ENCODE measurements around the gene SCAPER.
"Not testable (repeated sequence)": the region's sequence is repeated elsewhere in the genome, so short reads cannot be mapped to it uniquely, and the experiment has no call there.

The SCAPER gene

DNA sequence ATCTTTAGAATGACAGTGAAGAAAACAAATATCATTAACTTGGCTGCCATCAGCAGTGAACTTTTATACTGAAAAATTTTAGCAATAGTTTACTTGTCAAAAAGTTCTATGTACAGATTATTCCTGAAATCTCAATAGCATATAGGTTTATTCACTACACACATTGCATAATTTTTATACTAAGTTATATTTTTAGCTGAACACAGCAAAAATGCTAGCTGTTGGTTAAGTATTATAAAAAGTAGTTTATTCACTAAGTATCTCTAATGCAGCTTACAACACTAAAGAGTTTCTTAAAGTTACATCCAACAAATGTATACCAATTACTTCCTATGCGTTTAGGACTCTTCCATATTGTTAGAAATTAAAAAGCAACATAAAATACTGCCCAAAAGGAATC, 131.9 kb downstream of the SCAPER start:
- no peak for DNase-seq (ENCODE audit: low read depth in 2 of 2)

DNA sequence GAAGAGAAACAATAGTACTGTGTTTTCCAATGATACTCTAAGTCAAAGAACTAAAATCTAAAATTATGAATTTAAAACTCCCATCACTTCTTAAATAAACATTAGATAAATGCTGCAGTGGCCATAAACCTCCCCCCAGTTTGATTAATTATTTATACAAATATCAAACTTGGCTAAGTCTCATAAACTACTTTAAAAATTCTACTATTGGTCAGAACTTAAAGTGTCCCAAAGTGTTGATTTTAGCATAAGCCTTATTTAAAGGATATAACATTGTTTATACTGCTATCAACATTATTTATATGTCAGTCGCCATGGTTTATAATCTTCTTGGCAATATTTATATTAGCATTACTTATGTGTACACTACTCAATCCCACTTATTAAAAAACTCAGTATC, 132.4 kb downstream of the SCAPER start:
- DNase-seq (ENCODE audit: low read depth in 2 of 2) = no peak

DNA sequence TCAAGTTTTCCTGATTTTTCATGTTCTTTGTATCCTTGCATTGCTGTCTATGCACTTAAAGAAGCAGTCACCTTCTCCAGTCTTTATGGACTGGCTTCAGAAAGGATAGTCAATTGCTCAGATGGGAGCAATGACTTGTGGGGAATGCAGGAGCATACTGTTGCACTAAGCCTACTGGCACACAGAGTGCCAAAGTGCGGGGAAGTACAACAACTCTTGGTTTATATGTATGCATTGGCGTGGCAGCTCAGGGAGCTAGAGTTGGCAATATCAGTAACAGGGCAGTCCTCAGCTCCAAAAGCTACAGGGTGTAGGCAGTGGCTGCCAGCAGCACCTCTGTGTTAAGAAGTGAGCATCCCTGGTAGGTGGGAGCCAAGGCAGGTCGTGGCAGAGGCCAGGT, 141.1 kb downstream of the SCAPER start:
- no peak for DNase-seq (ENCODE audit: low read depth in 2 of 2)

DNA sequence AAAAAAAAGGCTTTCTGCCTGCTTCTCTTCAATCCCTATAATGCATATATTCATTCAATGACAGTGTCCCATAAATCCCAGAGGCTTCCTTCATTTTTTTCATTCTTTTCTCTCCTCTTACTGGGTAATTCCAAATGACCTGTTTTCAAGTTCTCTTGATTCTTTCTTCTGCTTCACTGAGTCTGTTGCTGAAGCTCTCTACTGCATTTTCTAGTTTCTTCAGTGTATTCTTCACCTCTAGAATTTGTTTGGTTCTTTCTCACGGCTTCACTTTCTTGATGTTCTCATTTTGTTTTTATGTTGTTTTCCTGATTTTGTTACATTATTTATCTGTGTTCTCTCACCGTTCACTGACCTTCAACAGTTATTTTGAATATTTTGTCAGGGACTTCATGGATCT, 141.6 kb downstream of the SCAPER start:
- DNase-seq (ENCODE audit: low read depth in 2 of 2) = no peak

DNA sequence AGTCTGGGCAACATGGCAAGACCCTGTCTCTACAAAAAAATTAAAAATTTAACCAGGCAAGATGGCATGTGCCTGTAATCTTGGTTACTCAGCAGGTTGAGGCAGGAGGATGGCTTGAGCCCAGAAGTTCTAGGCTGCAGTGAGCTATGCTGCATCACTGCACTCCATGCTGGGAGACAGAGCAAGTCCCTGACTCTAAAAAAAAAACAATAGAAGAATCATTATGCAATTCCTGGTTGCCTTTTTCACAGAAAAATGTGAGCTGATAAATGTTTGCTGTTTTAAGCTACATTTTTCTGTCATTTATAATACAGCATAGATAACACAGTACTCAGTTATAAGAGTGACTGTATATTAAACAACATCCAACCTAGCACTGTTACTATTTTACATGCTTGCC, 148.8 kb downstream of the SCAPER start:
- no peak for DNase-seq (ENCODE audit: low read depth in 2 of 2)

DNA sequence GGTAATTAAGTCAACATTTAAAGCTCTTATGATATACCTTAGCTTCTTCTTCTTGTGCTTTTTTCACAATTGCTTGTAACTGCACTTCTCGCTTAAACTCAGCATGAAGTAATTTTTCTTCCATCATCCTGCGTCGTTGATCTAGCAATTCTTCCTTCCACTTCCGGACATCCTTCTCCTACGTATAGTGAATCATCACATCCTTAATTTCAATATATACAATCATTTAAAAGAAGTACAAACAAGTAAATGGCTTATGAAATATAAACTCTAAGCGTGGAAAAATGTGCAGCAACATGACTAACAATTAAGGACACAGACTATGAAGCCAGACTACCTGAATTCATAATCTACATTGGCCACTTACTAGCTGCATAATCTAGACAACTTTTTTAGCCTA, 151.4 kb downstream of the SCAPER start:
- DNase-seq (ENCODE audit: low read depth in 2 of 2) = no peak

DNA sequence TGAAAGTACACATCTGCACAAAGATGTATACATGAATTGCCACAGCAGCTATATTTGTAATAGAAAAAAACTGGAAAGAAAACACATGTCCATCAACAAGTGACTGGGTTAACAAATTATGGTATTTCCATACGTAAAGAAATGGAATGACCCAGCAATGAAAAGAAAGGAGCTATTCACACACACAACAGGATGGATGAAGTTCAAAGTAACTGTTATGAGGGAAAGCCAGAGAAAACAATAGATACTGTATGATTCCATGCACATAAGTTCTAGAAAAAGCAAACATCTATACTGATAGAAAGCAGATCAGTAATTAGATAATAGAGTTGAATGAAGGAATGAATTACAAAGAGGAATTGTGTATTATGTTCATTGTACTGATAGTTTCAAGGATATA, 152.0 kb downstream of the SCAPER start:
- no peak for DNase-seq (ENCODE audit: low read depth in 2 of 2)

DNA sequence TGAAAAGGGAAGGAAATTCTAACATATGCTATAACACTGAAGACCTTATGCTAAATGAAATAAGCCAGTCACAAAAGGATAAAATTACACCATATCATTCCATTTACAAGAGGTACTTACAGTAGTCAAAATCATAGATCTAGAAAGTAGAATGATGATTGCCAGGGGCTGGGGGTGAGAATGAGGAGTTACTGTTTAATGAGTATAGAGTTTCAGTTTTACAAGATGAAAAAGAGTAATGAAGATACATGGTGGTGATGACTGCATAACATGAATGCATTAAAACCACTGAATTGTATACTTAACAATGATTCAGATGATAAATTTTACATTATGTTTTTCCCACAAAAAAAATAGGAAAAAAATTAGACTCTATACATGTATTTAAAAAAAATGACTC, 152.6 kb downstream of the SCAPER start:
- DNase-seq (ENCODE audit: low read depth in 2 of 2) = peak; percentile 1 to 4

DNA sequence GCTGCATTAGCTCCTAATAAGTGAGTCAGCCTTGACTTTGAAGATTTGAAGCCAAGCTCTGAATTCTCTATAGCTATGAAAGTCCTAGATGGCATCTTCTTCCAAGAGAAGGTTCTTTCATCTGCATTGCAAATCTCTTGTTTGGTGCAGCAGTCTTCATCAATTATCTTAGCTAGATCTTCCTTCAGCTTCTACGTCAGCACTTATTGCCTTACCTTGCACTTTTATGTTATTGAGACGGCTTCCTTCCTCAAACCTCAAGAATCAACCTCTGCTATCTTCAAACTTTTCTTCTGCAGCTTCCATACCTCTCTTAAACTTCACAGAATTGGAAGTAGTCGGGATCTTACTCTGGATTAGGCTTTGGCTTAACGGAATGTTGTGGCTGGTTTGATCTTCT, 167.6 kb downstream of the SCAPER start:
- DNase-seq (ENCODE audit: low read depth in 2 of 2) = no peak

DNA sequence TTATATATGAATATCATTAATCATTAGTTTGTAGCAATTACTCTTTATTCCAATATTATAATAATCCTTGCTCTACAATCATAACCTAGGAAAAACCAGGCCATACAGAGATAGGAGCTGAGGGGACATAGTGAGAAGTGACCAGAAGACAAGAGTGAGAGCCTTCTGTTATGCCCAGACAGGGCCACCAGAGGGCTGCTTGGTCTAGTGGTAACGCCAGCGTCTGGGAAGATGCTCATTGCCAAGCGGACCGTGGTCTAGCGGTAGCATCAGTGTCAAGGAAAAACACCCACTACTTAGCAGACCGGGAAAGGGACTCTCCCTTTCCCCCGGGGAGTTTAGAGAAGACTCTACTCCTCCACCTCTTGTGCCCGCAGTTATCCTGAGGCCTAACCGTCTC, 172.8 kb downstream of the SCAPER start:
- not testable (repeated sequence) for DNase-seq (ENCODE audit: low read depth in 2 of 2)

DNA sequence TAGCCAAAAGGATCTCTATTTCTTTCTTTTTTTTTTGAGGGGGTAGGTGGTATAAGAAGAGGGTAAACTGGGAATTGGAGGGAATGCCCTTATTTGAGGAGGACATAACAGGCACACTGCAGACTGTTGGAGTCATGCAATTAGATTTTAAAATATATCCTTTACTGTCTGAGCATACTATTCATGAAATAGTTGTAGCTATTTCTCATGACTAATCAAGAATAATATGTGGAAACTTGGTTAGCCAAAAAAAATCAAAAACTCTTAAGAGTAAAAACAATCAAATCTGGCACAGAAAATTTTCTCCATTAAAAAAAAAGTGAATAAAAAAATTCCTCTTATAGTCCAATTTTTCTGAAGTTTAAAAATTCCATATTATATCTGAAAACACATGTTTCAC, 174.9 kb downstream of the SCAPER start:
- no peak for DNase-seq (ENCODE audit: low read depth in 2 of 2)

DNA sequence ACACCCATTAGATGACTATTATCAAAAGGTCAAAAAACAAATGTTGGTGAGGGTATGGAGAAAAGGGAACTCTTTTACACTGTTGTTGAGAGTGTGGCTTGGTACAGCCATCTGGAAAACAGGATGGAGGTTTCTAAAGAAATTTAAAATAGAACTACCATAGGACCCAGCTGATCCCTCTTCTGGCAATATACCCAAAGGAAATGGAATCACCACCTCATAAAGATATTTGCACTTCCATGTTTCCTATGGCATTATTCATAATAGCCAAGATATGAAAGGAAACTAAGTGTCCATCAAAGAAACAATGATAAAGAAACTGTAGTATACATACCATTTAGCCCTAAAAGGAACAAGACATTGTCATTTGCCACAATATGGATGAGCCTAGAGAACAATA, 186.3 kb downstream of the SCAPER start:
- no peak for DNase-seq (ENCODE audit: low read depth in 2 of 2)

DNA sequence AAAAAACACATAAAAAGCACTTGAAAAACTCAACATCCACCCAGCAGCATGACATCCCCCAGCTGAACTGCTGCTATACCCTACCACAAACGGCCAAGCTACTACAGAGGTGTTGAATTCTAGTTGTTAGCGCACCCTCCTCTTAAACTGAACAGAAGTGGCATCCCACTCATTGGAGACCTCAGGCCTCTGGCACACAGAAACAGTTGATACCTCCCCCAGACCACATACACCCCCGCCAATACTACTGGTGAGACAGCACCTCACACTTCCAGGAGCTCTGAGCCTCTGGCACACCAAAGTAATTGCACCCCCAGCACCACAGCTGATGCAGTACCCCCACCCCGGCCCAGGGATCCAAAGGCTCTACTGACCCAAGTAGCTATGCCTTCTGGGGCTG, 190.2 kb downstream of the SCAPER start:
- no peak for DNase-seq (ENCODE audit: low read depth in 2 of 2)

DNA sequence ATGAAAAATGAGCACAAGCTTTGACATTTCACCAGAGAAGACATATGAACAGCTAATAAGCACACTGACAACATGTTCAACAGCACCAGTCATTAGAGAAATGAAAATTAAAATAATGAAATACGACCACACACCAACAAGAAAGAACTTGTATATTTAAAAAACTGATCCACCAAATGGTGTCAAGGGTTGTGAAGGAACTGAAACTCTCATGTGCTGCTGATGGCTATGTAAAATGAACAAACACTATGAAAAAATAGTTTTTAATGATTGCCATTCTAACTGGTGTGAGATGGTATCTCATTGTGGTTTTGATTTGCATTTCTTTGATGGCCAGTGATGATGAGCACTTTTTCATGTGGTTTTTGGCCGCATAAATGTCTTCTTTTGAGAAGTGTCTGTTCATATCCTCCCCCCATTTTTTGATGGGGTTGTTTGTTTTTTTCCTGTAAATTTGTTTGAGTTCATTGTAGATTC, 193.8 kb downstream of the SCAPER start:
- no peak for DNase-seq (ENCODE audit: low read depth in 2 of 2)

DNA sequence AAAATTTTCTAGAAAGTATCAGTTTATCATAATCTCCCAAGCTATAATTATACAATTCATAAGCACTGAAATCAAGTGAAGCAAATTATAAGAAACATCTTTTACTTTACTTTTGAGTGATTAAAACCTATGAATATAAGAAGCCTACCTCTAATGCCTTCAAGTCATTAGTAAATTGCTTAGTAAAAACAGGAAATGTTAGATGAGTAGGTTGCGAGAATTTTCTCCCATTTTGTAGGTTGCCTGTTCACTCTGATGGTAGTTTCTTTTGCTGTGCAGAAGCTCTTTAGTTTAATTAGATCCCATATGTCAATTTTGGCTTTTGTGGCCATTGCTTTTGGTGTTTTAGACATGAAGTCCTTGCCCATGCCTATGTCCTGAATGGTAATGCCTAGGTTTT, 201.1 kb downstream of the SCAPER start:
- not testable (repeated sequence) for DNase-seq (ENCODE audit: low read depth in 2 of 2)

DNA sequence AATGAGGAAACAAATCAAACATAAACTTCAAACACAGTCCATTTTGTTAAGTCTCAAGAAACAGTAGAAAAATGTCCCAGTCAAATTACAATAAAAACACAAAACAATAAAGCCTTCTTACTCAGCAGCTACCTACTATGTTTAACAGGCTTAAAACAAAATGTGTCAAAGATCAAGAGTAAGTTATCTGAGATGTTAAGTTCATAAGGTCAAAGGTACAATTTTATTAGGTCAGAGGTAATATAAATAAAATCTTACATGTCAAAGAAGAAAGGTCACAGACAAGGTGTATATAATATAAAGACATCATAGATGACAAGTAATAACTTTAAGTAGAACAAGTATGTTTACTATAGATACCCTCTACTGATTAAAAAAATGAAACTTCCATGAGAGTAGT, 208.3 kb downstream of the SCAPER start:
- no peak for DNase-seq (ENCODE audit: low read depth in 2 of 2)

DNA sequence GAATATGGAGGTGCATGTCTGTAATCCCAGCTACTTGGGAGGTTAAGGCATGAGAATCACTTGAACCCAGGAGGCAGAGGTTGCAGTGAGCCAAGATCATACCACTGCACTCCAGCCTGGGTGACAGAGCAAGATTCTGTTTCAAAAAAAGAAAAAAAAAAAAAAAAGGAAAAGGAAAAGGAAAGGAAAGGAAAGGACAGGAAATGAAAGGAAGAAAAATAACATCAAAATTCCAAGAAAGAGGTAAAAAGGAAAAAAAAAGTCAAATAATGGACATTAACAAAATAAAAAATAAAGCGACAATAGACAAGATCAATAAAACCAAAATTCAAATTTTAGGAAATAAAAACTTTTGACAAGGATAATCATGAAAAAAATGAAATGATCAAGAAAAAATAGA, 212.6 kb downstream of the SCAPER start:
- DNase-seq (ENCODE audit: low read depth in 2 of 2) = not testable (repeated sequence)

DNA sequence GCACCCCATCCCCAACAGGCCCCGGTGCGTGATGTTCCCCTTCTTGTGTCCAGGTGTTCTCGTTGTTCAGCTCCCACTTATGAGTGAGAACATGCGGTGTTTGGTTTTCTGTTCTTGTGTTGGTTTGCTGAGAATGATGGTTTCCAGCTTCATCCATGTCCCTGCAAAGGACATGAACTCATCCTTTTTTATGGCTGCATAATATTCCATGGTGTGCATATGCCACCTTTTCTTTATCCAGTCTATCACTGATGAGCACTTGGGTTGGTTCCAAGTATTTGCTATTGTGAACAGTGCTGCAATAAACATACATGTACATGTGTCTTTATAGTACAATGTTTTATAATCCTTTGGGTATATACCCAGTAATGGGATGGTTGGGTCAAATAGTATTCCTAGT, 217.5 kb downstream of the SCAPER start:
- not testable (repeated sequence) for DNase-seq (ENCODE audit: low read depth in 2 of 2)

DNA sequence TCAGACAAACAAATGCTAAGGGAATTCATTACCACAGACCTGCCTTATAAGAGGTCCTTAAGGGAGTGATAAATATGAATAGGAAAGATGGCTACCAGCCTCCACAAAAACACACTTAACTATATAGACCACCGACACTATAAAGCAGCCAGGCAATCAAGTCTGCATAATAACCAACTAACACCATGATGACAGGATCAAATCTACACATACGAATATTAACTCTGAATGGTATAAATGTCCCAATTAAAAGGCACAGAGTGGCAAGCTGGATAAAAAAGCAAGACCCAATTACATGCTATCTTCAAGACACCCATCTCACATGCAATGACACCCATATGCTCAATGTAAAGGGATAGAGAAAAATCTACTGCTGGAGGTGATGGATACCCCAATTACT, 221.1 kb downstream of the SCAPER start:
- no peak for DNase-seq (ENCODE audit: low read depth in 2 of 2)

DNA sequence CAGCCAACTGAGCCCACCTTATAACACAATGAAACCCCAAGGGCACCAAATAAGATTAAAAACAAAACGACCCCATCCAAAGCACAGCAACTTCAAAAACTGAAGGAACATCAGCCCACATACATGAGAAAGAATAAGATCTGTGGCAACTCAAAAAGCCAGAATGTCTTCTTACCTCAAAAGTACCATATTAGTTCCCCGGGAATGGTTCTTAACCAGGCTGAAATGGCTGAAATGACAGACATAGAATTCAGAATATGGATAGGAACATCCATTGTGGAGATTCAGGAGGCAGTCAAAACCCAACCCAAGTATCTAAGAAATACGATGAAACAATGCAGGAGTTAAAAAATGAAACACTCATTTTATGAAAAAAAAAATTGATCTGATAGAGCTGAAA, 222.3 kb downstream of the SCAPER start:
- DNase-seq (ENCODE audit: low read depth in 2 of 2) = no peak

DNA sequence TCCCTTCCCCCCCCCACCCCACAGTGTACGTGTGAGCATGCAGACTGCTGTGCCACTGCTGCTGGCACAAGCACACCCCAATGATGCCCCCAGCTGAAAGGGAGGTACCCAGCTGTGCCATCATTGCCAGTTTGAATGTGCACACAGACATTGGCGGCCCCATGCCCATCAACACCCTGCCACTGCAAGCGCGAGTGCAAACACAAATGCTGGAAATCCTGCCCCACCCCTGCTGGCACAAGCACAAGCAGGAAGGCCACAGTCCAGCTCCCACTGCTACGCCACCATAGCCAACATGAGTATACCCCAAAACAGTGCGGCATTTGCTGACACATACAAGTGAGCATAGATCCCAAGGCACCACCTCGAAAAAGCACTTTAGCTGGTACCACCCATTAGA, 222.9 kb downstream of the SCAPER start:
- no peak for DNase-seq (ENCODE audit: low read depth in 2 of 2)

DNA sequence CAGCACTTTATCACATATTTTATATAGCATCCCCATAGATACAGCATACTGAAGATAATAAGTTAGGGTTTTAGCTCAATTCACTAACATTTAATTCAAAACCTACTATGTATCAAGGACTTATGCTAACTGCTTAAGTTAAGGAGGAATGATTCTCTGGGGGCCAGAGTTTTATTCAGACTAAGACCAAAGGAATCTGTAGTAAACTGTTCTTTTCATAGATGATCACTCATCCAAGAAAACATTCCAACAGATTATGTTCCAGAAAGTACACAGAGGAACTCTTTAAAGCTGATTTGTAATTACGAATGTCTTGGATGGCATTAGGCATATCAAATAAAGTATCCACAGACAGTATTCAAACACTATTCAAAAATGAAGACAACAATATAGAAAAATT, 226.4 kb downstream of the SCAPER start:
- DNase-seq (ENCODE audit: low read depth in 2 of 2) = no peak

DNA sequence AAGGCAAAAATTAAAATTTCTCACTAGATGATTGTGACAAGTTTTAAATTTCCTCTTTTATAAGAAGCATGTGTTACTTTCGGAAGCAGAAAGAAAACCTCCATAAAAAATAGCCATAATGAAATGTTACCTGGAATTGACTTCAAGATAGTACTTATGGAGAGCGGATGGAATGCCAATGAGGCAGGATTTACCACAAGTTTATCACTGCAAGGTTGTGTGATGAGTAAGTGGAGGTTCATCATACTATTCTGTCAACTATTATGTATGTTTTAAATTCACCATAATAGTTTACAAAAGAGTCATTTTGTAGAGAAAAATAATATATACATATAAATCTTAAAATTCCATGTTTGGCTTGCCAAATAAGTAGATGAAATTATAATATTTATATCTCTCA, 230.3 kb downstream of the SCAPER start:
- DNase-seq (ENCODE audit: low read depth in 2 of 2) = no peak

DNA sequence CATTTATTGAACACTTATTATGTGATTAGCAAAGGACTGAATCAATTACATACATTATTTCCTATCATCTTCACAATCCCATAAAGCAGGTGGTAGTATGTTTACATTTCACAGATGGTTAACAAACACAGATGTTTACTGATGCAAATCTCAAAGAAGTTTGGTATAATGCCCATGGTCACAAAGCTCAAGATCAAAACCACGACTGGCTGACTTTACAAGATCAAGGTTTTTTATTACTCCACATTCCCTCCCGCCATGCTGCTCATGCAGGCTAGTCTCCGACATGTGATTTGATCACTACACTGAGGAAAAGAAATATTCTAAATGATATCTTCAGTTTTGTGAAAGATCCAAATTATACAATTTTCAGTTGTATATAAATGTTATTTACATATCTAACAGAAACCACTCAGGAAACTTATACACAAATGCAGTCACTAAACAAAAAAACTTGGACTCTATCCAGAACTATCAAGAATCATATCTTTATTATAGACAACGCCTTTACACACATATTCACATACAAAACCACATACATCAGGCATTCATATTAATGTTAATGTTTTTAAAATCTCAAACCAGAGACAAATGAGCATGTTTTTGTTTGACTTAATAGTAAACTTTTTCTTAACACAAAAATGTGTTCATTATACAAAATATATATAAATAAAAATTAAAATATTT, 235.5 kb downstream of the SCAPER start:
- DNase-seq (ENCODE audit: low read depth in 2 of 2) = no peak
